Measurements from ENCODE around the gene HSPA12B. TPM values are rescaled to one million over a fixed set of nuclear protein-coding genes. Genes with fewer than 3 reads are reported as not detected.

HSPA12B gene
- polyA plus RNA-seq, 1 of the 3 experiments (the other 2 are of a cell fraction) = 0.46 TPM

DNA sequence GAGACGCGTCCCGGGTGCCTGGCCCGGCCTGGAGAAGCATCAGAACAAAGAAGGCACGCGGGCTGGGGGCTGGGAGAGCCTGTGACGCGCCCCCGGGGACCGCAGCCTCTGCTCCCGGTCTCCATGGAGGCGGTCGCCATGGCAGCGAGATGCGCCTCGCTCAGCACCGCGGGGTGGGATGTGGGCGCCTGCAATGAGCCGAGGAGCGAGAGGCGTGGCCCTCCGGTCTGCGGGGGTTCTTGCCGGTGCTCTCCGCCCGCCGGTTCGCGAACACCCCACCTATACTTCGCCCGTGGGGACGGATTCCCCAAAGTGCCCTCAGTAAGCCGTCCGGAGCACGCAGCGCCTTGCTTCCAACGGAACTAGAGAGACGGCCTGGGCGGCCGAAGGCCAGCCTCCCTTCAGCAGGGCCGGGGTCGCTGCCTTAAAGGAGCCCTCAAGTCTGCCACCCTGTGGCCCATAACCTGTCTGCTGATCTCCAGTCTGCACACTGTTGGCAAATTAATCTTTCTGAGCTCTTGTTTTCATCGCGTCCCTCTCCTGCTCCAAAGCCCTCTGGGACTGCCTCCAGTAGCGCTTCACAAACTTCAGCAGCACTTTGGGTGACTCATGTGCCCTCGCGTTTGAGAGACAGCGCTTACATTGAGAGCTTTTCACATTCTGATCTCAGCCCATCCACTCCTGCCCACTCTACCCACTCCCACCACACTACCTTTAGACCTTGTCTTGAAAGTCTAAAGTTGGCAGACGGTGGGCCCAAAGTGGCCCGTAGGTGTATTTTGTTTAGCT lies 36.1 kb downstream of the HSPA12B start:
- no peaks in the 10 kb centered on the region for H3K9me3 ChIP-seq
- H3K27ac ChIP-seq (ENCODE audit: low read depth in 2 of 2, low read length in 1 of 2) = peak overlapping the region; percentile 94 to 95
- ChIA-PET POLR2A (interaction anchor here (1.0 to 2.7 kb wide), 9 partner anchors 9 to 52 kb away, joined by 3 to 18 read pairs (median 7); partner anchors contain the start of genes AP5S1, CDC25B, CENPB and SPEF1), CTCF (interaction anchor here (0.5 to 13.1 kb wide), 28 partner anchors 10 to 317 kb away, joined by 3 to 151 read pairs (median 8); partner anchors contain the start of genes AP5S1, CENPB and SPEF1)
- peak overlapping the region; percentile 83 to 93 for H3K4me3 ChIP-seq (ENCODE audit: low read depth in 2 of 2, low read length in 1 of 2)
- H3K36me3 ChIP-seq (replicated peaks in 1 of 2; ENCODE audit: control insufficient read depth in 1 of 2, insufficient read depth in 2 of 2, low read length in 1 of 2) = no peaks in the 10 kb centered on the region
- H3F3A ChIP-seq (replicated peaks; ENCODE audit: insufficient read depth) = peaks cover 17% of the 10 kb centered on the region
- peak; percentile 91 for DNase-seq
- H4K20me1 ChIP-seq (ENCODE audit: insufficient read depth) = no peaks in the 10 kb centered on the region
- peak overlapping the region; percentile 81 for H2AFZ ChIP-seq (ENCODE audit: low read depth)
- H3K27me3 ChIP-seq (ENCODE audit: insufficient read depth) = no peaks in the 10 kb centered on the region
- WGBS (ENCODE audit: low lambda C conversion rate) = under 1% methylated on average over 26 of the region's 51 CpGs
- peak overlapping the region; percentile 97 for H3K9ac ChIP-seq
- H3K79me2 ChIP-seq (ENCODE audit: insufficient read depth) = peaks cover 11% of the 10 kb centered on the region; the same call in 1 of the 2 replicates
- H3K4me2 ChIP-seq = peak overlapping the region; percentile 95
- H3K4me1 ChIP-seq (ENCODE audit: control insufficient read depth in 1 of 2, insufficient read depth in 2 of 2, low read depth in 1 of 2, low read length in 1 of 2) = peaks cover 9 to 22% of the 10 kb centered on the region in 2 experiments; a peak in 3 of 4 replicates
- no peaks in the 10 kb centered on the region for H3K9me2 ChIP-seq
- TF ChIP-seq, protein P1, sequence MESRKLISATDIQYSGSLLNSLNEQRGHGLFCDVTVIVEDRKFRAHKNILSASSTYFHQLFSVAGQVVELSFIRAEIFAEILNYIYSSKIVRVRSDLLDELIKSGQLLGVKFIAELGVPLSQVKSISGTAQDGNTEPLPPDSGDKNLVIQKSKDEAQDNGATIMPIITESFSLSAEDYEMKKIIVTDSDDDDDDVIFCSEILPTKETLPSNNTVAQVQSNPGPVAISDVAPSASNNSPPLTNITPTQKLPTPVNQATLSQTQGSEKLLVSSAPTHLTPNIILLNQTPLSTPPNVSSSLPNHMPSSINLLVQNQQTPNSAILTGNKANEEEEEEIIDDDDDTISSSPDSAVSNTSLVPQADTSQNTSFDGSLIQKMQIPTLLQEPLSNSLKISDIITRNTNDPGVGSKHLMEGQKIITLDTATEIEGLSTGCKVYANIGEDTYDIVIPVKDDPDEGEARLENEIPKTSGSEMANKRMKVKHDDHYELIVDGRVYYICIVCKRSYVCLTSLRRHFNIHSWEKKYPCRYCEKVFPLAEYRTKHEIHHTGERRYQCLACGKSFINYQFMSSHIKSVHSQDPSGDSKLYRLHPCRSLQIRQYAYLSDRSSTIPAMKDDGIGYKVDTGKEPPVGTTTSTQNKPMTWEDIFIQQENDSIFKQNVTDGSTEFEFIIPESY (IDR thresholded peaks at IDR 0.05; ENCODE audit: borderline replicate concordance, low read depth) = no peak
- TF ChIP-seq, protein P2, sequence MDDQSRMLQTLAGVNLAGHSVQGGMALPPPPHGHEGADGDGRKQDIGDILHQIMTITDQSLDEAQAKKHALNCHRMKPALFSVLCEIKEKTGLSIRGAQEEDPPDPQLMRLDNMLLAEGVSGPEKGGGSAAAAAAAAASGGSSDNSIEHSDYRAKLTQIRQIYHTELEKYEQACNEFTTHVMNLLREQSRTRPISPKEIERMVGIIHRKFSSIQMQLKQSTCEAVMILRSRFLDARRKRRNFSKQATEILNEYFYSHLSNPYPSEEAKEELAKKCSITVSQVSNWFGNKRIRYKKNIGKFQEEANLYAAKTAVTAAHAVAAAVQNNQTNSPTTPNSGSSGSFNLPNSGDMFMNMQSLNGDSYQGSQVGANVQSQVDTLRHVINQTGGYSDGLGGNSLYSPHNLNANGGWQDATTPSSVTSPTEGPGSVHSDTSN (IDR thresholded peaks at IDR 0.05) = peak; percentile 30; the same call in 1 of the 2 replicates
- TF ChIP-seq SIN3A (IDR thresholded peaks at IDR 0.05; ENCODE audit: borderline replicate concordance, low read depth, low read length) (no peak), RAD21 (IDR thresholded peaks at IDR 0.05; ENCODE audit: low read length) (peak; percentile 61), MXI1 (IDR thresholded peaks at IDR 0.05; ENCODE audit: low read depth, low read length) (peak; percentile 82), RCOR1 (IDR thresholded peaks at IDR 0.05; ENCODE audit: low read length) (peak; percentile 5; the same call in 1 of the 2 replicates), FOSL2 (IDR thresholded peaks at IDR 0.05; ENCODE audit: borderline replicate concordance, low read depth) (peak; percentile 43; the same call in 1 of the 2 replicates), TAF1 (IDR thresholded peaks at IDR 0.05; ENCODE audit: borderline replicate concordance, low read depth, low read length) (peak; percentile 53), MEF2A (IDR thresholded peaks at IDR 0.05; ENCODE audit: borderline replicate concordance, low read depth) (no peak), TCF12 (IDR thresholded peaks at IDR 0.05) (no peak), FOXM1 (IDR thresholded peaks at IDR 0.05; ENCODE audit: low read depth) (no peak), SMC3 (IDR thresholded peaks at IDR 0.05; ENCODE audit: low read depth, low read length) (peak; percentile 59; the same call in 1 of the 2 replicates)
- TF ChIP-seq, protein P3, sequence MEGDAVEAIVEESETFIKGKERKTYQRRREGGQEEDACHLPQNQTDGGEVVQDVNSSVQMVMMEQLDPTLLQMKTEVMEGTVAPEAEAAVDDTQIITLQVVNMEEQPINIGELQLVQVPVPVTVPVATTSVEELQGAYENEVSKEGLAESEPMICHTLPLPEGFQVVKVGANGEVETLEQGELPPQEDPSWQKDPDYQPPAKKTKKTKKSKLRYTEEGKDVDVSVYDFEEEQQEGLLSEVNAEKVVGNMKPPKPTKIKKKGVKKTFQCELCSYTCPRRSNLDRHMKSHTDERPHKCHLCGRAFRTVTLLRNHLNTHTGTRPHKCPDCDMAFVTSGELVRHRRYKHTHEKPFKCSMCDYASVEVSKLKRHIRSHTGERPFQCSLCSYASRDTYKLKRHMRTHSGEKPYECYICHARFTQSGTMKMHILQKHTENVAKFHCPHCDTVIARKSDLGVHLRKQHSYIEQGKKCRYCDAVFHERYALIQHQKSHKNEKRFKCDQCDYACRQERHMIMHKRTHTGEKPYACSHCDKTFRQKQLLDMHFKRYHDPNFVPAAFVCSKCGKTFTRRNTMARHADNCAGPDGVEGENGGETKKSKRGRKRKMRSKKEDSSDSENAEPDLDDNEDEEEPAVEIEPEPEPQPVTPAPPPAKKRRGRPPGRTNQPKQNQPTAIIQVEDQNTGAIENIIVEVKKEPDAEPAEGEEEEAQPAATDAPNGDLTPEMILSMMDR (IDR thresholded peaks at IDR 0.05) = peak; percentile 58
- TF ChIP-seq, protein P4, sequence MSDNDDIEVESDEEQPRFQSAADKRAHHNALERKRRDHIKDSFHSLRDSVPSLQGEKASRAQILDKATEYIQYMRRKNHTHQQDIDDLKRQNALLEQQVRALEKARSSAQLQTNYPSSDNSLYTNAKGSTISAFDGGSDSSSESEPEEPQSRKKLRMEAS (IDR thresholded peaks at IDR 0.05; ENCODE audit: low read depth) = 0 out of 2 replicates have a peak, but pooled peaks have one; percentile 7
